Measurements from ENCODE around the gene SDC4. TPM values are rescaled to one million over a fixed set of nuclear protein-coding genes. Genes with fewer than 3 reads are reported as not detected.

SDC4 gene
- total and polyA plus RNA-seq, 10 donors: 10.4 to 56.1 (median 29.6) TPM

DNA sequence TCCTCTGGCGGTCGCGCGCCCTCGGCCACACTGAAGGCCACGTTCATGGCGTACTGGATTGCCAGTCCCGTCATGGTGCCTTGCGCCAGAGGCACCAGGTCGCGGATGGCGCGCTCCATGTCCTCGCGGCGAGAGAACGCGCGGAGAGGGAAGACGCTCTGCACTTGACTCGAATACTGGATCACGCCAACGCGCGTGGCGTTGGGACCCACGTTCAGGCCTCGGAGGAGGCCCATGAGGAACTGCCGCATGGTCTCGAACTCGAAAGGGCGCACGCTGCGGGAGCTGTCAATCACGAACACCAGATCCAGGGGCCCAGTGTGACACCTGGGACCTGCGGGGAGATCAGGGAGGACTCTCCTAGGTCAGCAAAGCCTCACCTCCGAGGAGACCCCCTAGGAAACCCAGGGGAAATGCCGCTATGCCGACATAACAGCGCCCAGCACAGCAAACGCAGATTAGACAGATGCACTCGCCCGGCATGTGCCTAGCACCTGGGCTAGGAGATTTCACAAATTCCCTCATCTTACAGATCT, 43.7 kb downstream of the SDC4 start:
- intact Hi-C loops (cut with DNase I; ENCODE audit: low total_unique reads): no loop called here
- Histone ChIP-seq H3K4me3 (no peak overlapping the region), H3K9me3 (no peaks in the 10 kb centered on the region), H3K27ac (no peak overlapping the region), H3K36me3 (no peaks in the 10 kb centered on the region), H3K27me3 (replicated peaks in 1 of 7) (peaks cover 0 to 69% (median 26%) of the 10 kb centered on the region in 7 donors), H3K4me1 (peaks cover 0 to 8% (median 5%) of the 10 kb centered on the region in 6 donors)
- WGBS, 5 donors: 64 to 89% (median 75%) methylated on average over 32 to 43 of the region's 43 CpGs
- DNase-seq: no peak
- no peak for TF ChIP-seq POLR2A (IDR thresholded peaks at IDR 0.05)
- TF ChIP-seq, protein P1, sequence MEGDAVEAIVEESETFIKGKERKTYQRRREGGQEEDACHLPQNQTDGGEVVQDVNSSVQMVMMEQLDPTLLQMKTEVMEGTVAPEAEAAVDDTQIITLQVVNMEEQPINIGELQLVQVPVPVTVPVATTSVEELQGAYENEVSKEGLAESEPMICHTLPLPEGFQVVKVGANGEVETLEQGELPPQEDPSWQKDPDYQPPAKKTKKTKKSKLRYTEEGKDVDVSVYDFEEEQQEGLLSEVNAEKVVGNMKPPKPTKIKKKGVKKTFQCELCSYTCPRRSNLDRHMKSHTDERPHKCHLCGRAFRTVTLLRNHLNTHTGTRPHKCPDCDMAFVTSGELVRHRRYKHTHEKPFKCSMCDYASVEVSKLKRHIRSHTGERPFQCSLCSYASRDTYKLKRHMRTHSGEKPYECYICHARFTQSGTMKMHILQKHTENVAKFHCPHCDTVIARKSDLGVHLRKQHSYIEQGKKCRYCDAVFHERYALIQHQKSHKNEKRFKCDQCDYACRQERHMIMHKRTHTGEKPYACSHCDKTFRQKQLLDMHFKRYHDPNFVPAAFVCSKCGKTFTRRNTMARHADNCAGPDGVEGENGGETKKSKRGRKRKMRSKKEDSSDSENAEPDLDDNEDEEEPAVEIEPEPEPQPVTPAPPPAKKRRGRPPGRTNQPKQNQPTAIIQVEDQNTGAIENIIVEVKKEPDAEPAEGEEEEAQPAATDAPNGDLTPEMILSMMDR (IDR thresholded peaks at IDR 0.05 in 8 of 11, conservative IDR thresholded peaks at IDR 0.05 in 3 of 11): no peak
- TF ChIP-seq POLR2AphosphoS5 (IDR thresholded peaks at IDR 0.05): no peak

DNA sequence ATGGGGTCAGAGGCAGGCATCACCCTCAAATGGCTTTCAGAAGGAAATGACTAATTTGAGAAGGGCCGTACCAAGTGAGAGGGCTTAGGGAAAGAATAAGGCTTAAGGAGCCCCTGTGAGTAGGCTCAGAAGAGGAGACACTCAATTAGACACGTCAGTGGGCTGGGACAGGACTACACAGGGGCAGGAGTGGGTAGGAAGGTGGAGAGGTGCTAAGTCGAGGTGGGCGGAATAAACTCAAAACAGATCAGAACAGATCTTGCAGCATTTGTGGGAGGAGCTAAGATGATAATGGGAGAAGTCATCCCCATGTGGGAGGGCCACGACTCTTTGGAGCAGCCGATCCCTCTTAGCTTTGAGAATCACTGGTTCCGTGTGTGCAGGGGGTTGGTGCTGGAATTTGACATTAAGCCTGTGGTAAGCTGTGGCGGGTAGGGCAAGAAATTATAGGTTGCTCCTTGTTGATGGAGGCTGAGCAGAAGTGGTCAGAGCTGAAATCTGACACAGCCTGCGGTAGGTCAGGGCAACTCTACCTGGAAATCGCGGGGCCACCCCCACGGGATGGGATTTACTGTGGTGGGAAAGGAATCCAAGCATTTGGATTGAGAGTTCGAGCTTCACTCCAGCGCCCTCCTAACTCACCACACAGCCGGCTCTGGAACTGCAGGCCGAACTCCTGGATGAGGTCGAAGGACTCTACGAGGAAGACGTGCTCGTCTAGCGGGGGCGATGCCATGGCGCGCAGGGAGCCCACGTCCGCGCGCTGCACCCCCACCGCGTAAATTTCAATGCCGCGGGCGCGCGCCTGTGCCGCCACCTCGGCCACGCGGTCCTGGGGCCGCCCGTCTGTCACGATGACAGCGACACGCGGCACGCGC, 44.4 kb downstream of the SDC4 start:
- intact Hi-C loops (cut with DNase I; ENCODE audit: low total_unique reads): no loop called here
- no peak for DNase-seq

DNA sequence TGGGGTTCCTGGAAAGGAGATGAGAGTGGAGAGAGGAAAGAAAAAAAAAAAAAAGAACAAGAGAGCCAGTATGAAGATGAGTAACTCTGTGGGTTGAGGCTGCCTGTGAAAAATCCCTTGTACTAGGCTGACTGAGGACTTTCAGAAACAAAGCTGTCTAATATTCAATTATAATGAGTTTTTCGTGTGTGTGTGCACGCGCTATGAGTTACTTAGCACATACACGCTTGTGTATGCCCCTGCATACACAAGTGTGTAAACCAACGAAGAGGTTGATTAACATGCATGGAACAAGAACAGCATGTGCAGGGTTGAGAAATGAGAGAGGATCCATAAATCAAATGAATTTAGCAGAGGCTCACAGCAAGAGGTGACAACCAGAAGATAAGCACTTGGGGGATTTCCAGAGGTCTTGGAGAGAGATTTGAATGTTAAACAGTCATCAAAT, 46.4 kb downstream of the SDC4 start:
- peaks cover 0 to 8% (median 5%) of the 10 kb centered on the region in 6 donors for H3K4me1 ChIP-seq
- H3K36me3 ChIP-seq: no peaks in the 10 kb centered on the region
- WGBS, 5 donors: 66 to 82% (median 75%) methylated on average over 5 of the region's 5 CpGs
- no peak for DNase-seq
- no peaks in the 10 kb centered on the region for H3K9me3 ChIP-seq
- TF ChIP-seq, protein P1 (IDR thresholded peaks at IDR 0.05 in 8 of 11, conservative IDR thresholded peaks at IDR 0.05 in 3 of 11): no peak
- TF ChIP-seq POLR2AphosphoS5 (IDR thresholded peaks at IDR 0.05): no peak
- TF ChIP-seq POLR2A (IDR thresholded peaks at IDR 0.05): no peak
- intact Hi-C loops (cut with DNase I; ENCODE audit: low total_unique reads): no loop called here
- peaks cover 0 to 72% (median 20%) of the 10 kb centered on the region in 7 donors for H3K27me3 ChIP-seq (replicated peaks in 1 of 7)
- H3K27ac ChIP-seq: no peak overlapping the region
- H3K4me3 ChIP-seq: no peak overlapping the region

More for the DNA sequence above, 44.4 kb downstream of the SDC4 start:
- H3K4me1 ChIP-seq: peaks cover 0 to 8% (median 5%) of the 10 kb centered on the region in 6 donors
- H3K27me3 ChIP-seq (replicated peaks in 1 of 7): peaks cover 0 to 73% (median 26%) of the 10 kb centered on the region in 7 donors
- no peak for TF ChIP-seq POLR2AphosphoS5 (IDR thresholded peaks at IDR 0.05)
- no peak for TF ChIP-seq POLR2A (IDR thresholded peaks at IDR 0.05)
- TF ChIP-seq, protein P1 (IDR thresholded peaks at IDR 0.05 in 8 of 11, conservative IDR thresholded peaks at IDR 0.05 in 3 of 11): no peak
- no peaks in the 10 kb centered on the region for H3K36me3 ChIP-seq
- no peaks in the 10 kb centered on the region for H3K9me3 ChIP-seq
- no peak overlapping the region for H3K27ac ChIP-seq
- WGBS, 5 donors: 48 to 66% (median 63%) methylated on average over 32 to 47 of the region's 47 CpGs
- no peak overlapping the region for H3K4me3 ChIP-seq

DNA sequence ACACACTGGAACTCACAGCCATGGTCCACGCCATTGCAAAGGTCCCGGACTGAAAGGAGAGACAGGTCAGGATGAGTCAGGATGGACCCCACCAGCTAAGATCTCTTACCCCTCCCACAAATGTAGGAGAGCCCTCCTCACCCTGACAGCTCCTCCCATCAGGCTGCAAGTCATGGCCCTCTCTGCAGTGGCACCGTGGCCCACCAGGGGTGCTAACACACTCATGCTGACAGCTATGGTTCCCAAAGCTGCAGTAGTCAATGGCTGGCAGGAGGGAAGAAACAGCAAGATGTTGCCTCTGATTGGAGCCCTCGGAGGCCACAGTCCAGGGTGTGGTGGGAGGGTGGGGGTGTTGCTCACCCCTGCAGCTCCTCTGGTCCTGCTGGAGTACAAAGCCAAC, 47.3 kb downstream of the SDC4 start:
- Histone ChIP-seq H3K4me1 (no peaks in the 10 kb centered on the region), H3K27me3 (replicated peaks in 1 of 7) (peaks cover 0 to 72% (median 12%) of the 10 kb centered on the region in 7 donors), H3K36me3 (no peaks in the 10 kb centered on the region), H3K27ac (no peak overlapping the region), H3K4me3 (no peak overlapping the region), H3K9me3 (no peaks in the 10 kb centered on the region)
- TF ChIP-seq POLR2A (IDR thresholded peaks at IDR 0.05): no peak
- TF ChIP-seq POLR2AphosphoS5 (IDR thresholded peaks at IDR 0.05): no peak
- TF ChIP-seq, protein P1 (IDR thresholded peaks at IDR 0.05 in 8 of 11, conservative IDR thresholded peaks at IDR 0.05 in 3 of 11): peak in 4 of 11 experiments; percentile 9 to 40 (median 24)
- 41 to 53% (median 45%) methylated on average over 3 to 4 of the region's 4 CpGs for WGBS, 5 donors
- DNase-seq: no peak
- intact Hi-C loops (cut with DNase I; ENCODE audit: low total_unique reads): no loop called here

Data from spleen (tissue), 11 donors.